Measurements from ENCODE around the gene KRT9.

Gene KRT9

GRCh38 chr17:41532947-41533570 is 38.8 kb downstream of the KRT9 start:
- TF ChIP-seq CTCF (IDR thresholded peaks at IDR 0.05): no peak

- TF ChIP-seq CTCF (IDR thresholded peaks at IDR 0.05): no peak
Observed at GRCh38 chr17:41531993-41532392, 39.9 kb downstream of the KRT9 start.

DNA sequence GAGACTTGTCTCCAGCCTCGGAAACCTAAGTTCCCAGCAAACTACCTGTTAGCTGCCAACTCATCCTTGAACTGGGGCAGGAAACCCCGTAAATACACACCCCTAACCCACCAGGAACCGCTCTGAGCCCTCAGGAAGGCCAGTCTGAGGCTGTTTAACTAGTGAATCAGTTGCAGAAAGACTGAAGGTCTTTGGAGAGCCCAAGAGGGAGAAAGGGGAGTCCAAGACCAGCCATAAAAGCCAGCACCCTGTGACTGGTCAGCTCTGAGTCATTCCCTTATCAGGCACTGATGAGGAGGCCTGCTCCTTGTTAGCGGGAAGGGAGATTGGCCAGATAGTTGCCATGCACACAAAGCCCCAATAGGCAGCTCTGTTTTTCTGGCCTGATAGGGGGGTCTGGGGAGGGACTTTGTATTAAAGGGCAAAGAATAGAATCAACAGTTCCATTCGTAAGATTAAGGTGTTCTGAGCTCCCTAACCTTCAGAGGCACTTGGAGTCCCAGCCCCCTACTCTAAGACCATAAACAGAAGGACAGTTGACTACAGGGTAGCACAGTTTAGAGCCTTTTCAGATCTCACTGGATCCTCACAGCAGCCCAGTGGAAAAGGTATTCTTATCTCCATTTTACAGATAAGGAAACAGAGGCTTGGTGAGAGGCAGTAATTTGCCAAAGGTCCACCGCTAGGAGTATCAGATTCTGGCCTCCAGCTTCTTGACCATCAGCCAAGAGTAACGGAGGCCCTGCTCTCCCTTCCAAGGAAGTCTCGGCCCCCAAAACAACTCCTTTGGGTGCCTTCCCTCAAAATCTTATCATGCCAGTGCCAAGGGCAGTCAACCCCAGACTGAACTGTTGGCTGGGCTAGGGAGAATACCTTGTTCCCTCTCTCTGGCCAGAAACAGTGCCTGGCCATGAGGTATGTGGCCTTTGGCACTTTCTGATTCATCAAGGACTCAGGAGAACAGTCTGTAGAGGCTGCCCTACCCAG is 41.5 kb downstream of the KRT9 start:
- no peak for TF ChIP-seq CTCF (IDR thresholded peaks at IDR 0.05)

GRCh38 chr17:41529491-41529915 is 42.4 kb downstream of the KRT9 start:
- no peak for TF ChIP-seq CTCF (IDR thresholded peaks at IDR 0.05)

GRCh38 chr17:41528959-41529353 is 42.9 kb downstream of the KRT9 start:
- TF ChIP-seq CTCF (IDR thresholded peaks at IDR 0.05): no peak

DNA sequence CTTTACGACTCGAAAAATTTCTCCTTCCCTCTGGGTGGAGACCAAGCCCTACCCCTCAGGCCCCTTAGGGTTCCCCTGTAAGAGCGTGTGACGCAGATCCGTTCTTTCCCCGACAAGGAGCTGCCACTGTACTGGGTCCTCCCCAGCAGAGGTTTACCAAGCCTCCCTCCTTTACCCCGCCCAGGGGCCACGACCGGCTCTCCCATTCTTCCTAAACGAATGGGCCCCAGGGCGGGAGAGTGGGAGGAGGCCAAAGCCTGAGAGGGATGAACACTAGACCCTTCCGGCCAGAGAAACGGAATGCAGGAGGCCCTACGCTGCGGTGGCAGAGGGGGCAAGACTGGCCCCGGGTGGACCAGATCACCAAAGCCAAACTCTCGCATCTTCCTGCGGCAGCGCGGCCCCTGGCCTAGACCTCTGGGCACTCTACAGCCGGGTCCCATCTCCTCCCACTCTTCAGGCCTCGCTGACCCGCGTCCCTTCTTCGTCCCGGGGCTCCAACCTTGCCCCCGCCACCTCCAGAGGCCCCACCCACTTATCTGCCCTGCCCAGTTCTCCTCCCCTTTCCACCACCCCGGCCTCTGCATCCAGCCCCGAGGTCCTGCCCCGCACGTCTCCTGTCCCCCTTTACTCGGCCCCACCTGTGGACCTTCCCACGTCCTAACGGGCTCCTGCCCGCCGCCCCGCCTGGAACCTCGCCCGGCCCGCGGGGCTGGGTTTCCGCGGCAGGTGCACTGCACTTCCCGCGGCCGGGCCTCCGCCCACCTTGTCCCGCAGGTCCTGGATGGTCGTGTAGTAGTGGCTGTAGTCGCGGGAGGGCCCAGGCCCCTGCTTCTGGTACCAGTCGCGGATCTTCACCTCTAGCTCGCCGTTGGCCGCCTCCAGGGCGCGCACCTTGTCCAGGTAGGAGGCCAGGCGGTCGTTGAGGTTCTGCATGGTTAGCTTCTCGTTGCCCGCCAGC is 44.5 kb downstream of the KRT9 start:
- no peak for TF ChIP-seq CTCF (IDR thresholded peaks at IDR 0.05)

DNA sequence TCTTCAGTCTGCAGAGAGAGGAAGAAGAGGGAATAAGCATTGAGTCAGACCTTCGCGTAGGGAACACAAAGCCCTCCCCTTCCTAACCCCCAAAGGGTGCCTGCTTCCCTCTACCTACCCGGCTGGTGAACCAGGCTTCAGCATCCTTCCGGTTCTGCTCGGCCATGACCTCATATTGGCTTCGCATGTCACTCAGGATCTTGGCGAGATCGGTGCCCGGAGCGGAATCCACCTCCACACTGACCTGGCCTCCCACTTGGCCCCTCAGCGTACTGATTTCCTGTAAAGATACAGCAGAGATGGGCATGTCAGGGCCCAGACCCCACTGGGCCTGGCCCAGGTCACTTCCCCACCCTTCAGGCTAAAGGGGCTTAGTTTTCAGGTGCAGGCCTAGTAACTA is 47.6 kb downstream of the KRT9 start:
- TF ChIP-seq CTCF (IDR thresholded peaks at IDR 0.05): no peak
